GOT3 (cell line): ENCODE data around the gene HPGDS.
"Not testable (repeated sequence)": the region's sequence is repeated elsewhere in the genome, so short reads cannot be mapped to it uniquely, and the experiment has no call there.

ENCODE experiments used
- DNase-seq: peaks from one replicate; lab custom pipeline; 2025; ENCODE audit warnings: mixed read lengths; lab: John Stamatoyannopoulos, UW

Gene HPGDS

DNA sequence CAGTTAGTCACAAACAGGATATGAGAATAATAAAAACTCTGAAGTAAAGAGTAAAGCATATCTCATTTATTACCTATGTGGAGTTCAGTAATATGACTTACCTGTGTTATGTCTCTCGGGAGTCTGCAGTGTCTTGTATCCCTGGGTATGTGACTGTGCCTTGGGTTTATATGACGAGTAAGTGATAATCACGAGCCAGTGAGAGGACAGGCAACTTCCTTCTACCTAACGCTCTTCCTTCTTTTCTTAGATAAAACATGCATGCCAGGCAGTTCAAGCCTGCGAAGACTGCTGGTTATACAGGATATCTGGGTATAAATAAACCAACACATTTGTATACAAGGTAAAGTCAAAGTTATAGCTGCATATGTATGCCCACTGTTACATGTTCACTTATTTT is at the start of gene HPGDS:
HPGDS (minus strand) TSS at position 143 of the 400 bp plus-strand sequence. CDS start 8,207 bp downstream, outside the sequence.
- no peak for DNase-seq

DNA sequence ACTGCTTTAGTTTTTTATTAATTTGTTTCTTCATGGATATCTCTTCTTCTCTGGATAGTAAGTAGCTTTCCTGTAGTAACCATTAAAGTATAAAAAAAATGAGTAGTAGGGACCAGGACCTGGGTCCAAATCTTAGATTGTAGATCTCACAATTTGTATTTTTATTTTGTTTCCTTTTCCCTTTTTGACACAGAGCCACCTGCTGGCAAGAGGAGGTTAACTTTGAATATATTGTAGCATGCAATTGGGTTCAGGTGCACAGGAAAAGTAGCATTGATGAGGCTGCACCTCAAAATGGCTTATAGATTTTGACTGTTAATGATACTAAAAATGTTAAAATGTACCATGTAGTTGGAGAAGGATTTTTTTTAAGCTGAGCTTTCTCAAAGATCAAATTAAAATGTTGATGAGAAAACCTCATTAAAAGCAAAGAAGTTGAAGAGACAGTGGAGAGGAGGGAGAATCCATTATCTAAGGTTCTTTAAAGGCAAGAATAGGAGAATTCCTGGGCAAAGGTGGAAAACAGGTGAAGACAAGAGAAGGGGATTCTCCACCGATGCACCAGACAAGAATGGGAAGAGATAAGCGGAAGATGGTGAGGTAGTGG is 48.3 kb upstream of the HPGDS start:
- no peak for DNase-seq

DNA sequence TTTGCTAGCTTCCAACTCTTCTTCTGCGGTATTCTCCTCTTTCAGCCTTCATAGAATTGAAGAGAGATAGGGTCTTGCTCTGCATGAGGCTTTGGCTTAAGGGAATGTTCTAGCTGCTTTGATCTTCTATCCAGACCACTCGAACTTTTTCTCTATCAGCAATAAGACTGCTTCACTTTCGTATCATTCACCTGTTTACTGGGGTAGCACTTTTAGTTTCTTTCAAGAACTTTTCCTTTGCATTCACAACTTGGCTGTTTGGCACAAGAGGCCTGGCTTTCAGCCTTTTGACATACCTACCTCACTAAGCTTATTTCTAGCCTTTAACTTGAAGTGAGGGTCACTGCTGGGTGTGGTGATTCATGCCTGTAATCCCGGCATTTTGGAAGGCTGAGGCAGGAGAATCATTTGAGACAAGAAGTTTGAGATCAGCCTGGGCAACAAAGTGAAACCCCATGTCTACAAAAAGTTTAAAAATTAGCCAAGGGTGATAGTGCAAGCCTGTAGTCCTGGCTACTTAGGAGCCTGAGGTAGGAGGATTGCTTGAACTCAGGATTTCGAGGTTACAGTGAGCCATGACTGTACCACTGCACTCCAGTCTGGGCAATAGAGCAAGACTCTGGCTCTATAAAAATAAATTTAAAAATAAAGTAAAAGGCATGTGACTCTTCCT is 47.1 kb upstream of the HPGDS start:
- DNase-seq = no peak

DNA sequence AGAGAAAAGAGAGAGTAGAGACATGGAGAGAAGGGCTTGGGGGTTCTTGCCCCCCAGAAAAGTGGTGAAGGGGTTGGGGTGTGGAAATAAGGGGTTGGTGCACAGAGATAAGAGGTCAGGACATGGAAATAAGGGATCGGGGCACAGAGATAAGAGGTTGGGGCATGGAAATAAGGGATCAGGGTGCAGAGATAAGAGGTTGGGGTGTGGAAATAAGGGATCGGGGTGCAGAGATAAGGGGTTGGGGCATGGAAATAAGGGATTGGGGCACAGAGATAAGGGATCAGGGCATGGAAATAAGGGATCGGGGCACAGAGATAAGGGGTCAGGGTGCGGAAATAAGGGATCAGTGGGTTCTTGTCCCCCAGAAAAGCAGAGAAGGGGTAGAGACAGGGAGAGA is 45.3 kb upstream of the HPGDS start:
- DNase-seq = not testable (repeated sequence)

DNA sequence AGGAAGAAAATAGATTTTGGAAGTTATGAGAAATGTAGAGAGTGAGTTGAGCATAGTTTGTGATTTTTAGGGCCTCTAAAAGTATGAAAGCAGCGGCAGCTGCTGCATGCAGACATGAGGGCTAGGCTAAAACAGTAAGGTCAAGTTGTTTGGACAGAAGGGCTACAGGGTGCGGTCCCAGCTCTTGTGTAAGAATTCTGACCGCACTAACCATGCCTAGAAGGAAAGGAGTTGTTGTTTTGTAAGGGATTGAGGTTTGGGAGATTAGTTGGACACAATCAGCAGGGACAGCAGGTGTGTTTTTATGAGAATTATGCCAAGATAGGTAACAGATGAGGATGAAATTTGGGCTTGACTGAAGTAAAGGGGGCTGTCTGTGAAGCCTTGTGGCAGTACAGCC is 42.8 kb upstream of the HPGDS start:
- not testable (repeated sequence) for DNase-seq

DNA sequence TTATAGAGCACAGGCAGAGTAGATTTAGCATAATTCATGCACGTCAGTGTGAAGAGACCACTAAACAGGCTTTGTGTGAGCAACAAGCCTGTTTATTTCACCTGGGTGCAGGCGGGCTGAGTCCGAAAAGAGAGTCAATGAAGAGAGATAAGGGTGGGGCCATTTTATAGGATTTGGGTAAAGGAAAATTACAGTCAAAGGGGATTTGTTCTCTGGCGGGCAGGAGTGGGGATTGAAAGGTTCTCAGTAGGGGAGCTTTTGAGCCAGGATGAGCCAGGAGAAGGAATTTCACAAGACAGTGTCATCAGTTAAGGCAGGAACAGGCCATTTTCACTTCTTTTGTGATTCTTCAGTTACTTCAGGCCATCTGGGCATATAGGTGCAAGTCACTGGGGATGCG is 40.3 kb upstream of the HPGDS start:
- DNase-seq = not testable (repeated sequence)

DNA sequence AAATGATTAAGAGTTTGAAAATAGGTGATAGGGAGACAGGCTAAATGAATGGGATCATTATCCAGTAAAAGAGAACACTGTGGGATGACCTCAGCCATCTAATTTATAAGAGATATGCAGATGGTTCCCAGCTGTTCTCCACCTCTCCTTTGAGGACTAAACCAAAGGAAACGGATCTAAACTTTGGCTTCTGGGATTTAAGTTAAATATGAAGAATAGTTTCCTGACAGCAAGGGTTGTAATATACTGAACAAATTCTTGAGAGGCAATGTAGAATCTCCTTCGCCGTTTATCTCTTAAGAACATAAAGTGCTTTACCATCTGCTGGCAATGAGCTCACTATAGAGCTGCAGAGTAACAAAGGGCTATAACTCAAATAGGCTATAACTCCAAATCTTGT is 35.4 kb upstream of the HPGDS start:
- DNase-seq = no peak

DNA sequence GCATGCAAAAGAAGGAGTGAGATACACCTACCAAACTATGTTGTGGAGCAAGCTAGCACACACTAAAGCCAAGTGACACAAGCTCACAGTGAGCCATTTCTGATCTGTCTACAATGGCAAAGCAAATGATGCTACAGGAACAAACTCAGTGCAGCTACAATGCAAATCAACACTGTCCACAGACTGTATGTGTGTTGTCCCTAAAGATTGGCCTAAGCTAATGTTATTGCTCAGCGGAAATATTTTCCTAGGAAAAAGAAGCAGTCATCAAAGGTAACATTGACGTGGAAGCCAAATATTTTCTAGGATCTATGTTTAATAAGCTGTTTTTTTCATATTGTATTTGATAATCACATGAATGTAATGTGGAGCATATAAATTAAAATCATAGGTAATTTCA is 34.7 kb upstream of the HPGDS start:
- no peak for DNase-seq

DNA sequence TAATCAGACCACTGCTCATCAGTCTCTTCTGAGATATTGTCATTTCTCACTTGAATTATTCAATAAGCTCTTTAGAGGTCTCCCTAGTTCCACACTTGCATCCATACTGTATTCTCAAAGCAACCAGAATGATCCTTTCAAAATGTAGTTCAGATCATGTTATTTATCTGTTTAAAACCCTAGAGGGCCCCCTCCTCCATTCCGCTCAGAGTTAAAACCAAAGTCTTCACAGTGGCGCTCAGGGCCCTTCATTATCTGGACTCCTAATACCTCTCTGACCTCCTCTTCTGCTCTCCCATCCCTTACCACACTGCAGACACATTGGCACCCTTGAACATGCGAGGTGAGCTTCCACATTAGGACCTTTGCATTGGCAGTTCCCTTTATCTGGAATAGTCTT is 32.7 kb upstream of the HPGDS start:
- no peak for DNase-seq

DNA sequence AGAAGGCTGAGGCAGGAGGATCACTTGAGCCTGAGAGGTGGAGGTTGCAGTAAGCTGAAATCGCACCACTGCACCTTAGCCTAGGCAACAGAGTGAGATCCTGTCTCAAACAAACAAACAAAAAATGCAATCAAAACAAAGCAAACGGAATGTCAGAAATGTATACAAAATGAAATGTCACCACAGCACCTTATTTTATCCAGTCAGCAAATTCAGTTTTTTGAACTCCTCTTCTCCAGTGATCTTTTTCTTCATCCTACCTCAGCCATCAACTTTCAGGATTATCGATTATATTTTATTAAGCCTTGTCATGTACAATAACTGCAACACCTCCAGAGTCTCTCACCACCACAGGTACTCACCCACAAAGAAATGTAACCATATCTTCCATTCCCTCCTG is 31.1 kb upstream of the HPGDS start:
- no peak for DNase-seq

DNA sequence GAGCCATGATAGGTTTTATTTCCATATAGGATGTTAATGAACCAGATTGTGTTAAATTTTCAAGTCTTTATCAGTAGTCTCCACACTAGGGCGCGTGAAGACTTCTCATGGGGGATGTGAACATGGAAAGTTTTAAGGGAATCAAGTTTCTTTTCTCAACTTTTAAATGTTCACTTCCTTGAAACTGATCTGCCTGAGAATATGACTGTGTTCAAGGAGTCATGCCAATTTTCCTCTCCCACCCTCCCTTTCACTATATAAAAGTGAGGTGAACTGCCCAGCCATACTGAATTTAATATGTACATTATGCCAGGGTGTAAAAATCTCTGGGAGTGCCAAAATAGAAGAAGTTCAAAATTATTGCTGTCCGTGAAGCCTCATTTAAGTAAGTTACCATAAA is 30.4 kb upstream of the HPGDS start:
- DNase-seq = no peak

DNA sequence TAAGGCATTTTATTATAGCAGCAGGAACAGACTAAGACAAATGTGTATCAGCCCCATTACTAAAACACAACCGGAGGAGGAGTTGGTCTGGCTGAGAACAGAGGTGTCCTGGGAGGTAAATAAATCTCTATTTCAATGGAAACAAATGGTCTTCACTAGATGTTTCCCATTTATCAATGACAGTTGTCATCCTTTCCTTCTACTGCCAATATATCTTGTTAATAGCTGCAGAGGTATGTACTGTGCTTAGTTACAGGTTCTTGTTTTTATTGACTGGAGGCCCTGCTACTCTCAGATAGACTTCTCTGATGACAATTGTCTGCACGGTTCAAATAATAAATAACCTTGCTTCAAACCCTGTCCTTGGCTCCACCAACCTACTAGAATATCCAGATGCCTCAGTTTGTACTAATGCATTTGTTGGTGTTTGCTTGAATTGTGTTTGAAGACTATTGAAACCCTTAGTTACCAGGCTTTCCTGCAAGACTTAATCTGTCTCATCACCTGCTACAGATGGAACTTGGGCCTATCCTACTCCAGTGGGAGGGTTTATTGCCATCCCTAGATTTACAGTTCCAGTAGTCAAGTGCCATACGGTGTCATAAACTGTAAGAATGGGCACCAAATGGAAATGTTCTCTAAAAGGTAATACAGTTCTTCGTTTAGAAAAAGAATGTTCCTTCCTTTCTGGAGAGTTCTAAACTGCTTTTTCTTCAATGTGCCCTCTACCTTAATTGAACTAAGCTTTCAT is 29.8 kb upstream of the HPGDS start:
- DNase-seq = no peak

DNA sequence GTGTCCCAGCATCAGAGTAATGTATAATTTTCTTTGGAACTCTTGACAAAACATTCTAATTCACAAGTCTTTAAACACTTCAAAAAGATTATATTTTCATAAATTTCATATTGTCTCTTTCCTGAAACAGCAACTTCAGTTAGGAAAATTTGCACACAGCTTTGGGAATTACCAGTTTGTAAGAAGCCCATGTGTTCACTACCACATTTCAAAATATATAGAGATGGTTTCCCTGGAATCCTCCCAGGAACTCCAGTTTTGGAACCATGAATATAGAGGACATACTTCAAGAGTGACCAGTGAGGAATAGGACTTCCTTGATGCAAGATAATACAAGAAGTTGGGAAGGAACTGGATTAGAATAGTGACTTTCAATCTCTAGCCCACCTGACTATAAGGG is 28.7 kb upstream of the HPGDS start:
- DNase-seq = no peak

DNA sequence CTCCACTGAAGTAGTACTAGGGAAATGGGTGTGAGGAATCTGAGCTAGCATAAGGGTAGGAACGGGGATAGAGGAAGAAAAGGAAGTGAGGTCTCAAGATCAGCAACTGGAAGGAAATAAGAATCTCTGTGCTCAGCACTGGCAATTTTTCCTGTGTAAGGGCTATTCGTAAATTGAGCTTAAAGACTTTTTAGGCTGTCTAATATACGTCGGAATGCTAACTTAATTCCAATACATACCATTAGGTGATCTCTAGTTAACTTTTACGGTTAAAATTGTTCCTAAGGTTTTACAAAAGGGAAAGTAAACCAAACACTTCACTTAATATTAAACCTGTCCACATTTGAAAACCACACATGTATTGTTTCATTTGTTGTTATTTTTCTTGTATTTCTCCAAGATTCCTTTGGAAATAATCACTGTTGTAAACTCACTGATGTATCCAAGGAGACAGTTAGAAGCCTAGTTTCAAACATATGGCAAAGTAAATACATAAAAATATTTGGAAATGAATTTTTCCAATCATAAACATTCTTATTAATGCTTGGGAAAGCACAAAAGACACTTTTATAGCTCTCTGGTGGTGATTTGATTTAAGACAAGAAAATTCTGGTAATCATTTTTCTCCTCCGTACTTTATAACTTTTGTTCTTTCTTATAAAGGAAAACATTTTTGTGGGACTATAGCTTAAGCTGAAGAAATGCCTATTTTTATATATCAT is 28.1 kb upstream of the HPGDS start:
- no peak for DNase-seq

DNA sequence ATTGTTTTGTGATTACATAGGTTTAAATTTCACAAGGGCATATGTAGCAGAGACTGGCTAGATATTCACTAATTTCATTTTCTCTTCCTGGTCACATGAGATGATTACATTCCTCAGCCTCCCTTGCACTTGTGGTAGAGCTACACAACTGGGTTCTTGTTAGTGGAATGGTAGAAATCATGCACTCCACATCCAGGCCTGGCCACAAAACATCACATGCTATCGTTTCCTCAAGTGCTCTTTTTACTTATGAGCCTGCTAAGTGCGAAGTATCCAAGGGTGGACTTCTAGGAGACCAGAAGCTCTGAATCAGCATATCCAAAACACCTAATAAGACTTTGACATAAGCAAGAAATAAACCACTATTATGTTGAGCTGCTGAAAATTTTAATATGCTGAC is 26.4 kb upstream of the HPGDS start:
- no peak for DNase-seq

DNA sequence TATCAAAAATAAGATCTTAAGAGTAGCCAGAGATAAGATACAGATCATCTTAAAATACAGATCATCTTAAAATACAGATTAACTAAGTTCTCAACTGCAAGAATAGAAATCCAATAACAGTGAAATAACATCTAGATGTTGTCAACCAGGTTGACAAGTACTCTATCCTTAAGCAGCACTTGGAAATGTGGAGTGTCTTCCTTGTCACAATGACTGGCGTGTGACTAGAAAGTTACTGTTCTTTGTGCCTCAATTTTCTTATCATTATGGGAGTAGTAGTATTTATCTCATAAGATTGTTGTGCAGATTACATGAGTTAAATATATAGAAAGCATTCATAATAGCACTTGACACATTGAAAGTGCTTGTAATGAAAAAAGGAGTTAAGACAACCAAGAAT is 25.8 kb upstream of the HPGDS start:
- no peak for DNase-seq

DNA sequence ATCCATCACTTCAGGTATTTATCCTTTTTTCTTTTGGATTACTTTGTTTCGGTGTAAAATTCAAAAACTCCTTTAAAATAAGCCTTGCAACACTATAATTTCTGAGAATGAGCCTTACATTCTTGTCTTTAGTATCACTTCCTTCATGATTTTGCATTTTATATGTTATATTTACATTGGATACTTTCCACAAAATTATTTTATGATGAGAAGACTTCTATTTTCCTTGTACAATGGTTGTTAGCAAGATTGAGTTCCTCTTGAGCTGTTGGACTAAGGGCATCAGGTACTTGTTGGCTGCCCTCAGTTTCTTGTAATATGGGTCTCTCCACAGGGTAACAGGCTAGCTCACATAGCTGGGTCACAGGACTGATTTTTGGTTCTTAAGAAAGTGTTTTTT is 22.7 kb upstream of the HPGDS start:
- no peak for DNase-seq

DNA sequence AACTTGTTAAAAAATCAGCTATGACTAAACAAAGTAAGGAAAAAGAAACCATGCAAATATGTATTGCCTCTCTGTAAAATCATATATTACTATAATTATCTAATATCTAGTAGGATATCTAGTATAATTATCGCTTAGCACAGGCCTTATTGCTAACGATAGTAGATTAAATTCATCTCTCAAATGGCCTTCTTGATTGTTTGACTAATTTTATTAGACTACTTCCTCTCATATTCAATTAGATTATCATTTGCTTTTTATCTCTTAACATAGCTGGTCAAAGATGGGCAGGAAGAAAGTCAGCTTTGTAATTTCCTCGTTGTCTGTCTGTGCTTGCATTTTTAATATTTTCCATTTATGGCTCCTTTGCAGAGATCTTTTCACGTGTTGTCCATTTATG is 21.9 kb upstream of the HPGDS start:
- no peak for DNase-seq

DNA sequence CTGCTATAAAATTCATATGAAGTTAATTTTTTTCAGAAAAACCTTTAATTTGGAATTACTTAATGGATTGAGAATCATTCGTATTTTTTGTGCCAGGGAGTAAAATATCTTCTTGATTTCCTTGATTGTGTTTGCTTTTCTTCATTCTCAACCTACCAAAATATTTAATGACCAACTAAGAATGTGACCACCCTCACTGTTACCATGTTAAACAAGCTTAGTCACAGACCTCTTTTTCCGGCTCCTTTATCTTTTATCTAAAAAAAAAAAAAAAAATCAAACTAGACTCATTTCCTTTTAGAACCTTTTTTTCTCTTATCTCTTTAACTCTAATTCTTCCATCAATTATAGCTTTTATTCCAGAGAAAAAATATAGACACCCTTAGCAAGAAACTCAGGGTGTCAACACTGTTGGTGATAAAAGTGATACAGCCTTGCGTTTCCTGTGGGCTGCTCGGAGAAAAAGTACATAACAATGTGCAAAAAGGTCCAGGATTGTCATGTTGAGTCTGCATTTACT is 20.6 kb upstream of the HPGDS start:
- no peak for DNase-seq

DNA sequence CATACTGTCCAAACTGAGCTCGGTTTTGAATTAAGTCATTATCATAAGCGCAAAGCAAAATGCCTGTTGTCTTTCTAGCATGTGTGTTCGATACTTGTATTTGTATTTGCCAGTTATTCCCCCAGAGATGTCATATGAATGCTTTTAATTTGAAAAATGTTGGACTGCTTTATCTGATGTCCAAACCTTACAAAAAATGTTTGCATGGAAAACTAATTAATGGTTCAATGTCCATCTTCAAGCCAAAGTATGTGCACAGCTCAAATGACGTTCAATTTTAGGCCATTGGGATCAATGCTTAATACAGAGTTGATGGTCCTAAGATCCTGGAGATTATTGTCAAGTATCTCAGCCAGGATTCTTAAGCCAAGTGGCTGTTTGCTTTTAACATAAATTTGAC is 17.2 kb upstream of the HPGDS start:
- DNase-seq = no peak

DNA sequence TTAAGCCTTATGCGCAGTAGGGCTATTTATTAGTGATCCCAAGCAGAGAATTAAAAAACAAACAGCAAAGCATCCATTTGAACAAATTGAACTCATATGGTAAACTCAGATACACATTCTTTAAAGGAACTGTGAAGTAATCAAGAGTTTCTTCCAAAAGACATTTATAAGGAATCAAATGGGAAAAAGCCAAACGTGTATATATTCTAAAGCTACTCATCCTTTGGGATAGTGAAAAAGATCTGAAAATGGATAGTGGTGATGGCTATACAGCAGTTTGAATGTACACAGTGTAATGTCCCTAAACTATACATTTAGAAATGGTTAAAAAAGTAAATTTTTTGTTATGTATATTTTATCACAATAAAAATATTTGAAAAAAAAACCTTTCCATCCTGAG is 16.6 kb upstream of the HPGDS start:
- no peak for DNase-seq

DNA sequence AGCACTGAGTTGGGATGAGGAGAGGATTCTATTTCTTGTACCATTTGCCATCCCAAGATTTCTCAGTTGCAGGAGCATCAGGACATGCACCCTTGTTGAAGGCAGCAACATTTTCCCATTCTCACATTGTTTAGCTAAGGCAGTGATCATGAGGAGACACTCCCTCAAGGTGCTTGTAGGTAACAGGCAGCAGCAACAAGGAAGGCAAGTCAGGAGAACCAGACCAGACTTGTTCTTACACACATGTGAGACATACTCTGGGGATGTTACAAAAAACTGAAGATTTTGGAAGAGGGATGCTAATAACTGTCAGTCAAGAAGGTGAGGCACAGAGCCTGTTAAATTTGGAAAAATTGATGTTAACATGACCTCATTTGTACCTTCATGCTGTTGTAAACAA is 15.5 kb upstream of the HPGDS start:
- no peak for DNase-seq

DNA sequence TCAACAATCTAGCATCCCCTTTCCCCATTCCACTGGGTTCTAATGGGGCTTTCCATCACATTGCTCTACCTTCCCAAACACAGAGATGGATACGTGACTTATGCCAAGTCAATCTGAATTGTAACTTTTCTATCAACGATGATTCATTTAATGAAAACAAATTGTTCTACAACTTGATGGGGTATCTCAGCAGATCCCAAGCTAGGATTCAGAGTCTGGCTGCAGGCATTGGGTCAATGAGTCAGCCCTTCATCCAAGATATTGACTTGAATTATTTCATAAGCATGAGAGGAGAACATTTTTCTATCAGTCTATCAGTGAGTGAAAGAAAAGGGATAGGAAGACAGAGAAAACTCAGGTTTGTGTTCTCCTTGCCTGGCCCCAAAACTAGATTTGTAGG is 15.0 kb upstream of the HPGDS start:
- DNase-seq = no peak
